ENCODE data around the gene FAM210A.
"Not testable (repeated sequence)": the region's sequence is repeated elsewhere in the genome, so short reads cannot be mapped to it uniquely, and the experiment has no call there.

Gene FAM210A, protein sequence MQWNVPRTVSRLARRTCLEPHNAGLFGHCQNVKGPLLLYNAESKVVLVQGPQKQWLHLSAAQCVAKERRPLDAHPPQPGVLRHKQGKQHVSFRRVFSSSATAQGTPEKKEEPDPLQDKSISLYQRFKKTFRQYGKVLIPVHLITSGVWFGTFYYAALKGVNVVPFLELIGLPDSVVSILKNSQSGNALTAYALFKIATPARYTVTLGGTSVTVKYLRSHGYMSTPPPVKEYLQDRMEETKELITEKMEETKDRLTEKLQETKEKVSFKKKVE

DNA sequence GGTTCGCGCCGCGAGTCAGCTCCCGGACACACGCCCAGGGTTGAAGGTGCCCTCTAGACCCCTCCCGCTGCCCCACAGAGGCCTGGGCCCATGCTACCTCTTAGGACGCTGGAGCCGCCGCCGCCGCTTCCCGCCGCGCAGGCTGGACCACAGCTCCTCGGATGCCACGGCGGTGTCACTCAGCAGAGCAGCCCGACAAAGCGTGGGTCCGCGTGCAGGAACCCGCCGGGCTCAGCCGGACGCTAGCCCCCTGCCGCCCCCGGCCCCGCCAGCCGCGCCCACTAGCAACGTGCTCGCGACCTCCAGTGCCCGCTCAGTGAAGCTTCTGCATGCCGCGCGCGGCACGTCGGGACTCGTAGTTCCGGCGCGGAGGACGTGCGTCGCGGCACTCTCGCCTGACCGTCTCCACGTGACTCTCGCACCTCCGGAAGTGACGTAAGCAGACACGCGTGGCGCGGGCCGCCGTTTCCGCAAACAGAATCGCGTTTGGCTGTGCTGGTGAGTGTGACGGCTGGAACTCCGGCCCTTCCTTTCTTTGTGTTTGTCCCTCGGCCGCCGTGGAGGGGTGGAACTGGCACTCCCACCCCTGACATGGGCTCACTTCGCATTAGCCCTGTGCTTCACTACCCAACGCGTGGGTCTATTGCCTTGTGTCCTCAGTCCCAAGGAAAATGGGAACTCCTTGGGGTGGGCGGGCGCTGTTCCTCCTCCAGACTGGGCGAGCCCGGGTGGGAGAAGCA is at the start of gene FAM210A, which contains the start of gene RNMT:
Gene FAM210A, minus strand, starts transcription at position 327 of the 740 bp plus-strand sequence. CDS start 44,481 bp downstream, outside the sequence.
Gene RNMT, plus strand, starts transcription at position 442 of the 740 bp plus-strand sequence. CDS start 4,845 bp downstream, outside the sequence.
- peak; percentile 94 for DNase-seq (ENCODE audit: low spot score)

DNA sequence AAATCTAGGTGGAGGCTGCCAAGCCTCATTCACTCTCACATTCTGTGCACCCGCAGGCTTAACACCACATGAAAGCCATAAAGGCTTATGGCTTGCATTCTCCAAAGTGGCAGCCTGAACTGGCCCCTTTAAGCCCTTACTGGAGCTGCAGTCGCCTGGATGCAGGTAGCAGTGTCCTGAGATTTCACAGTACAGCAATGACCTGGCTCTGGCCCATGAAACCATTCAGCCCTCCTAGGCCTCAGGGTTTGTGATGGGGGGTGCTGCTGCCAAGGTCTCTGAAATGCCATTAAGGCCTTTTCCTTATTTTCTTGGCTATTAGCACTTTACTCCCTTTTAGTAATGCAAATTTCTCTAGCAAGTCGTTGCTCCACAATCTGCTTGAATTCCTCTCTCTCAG is 48.7 kb upstream of the FAM210A start:
- DNase-seq (ENCODE audit: low spot score) = no peak

- DNase-seq (ENCODE audit: low spot score) = no peak
Observed at GRCh38 chr18:13762690-13763439, 36.5 kb upstream of the FAM210A start.

GRCh38 chr18:13760047-13760446 is 33.7 kb upstream of the FAM210A start:
- no peak for DNase-seq (ENCODE audit: low spot score)

GRCh38 chr18:13758622-13759021 is 32.3 kb upstream of the FAM210A start:
- DNase-seq (ENCODE audit: low spot score) = no peak

DNA sequence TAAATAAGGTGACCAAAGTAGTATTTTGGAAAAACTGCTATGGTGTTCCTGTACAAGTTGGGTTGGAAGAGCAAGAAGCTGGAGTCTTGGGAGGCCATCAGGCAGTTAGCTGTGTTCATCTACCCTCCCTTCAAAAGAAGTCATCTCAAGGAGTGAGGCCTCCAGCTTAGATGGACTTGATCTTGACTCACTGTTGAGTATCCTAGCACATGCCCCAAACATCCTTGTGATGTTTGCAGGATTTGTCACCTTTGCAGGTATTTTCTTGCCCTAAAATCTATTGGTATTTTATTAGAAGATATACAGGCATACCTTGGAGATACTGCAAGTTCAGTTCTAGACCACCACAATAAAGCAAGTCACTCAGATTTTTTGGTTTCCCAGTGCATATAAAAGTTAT is 30.3 kb upstream of the FAM210A start:
- DNase-seq (ENCODE audit: low spot score) = no peak

DNA sequence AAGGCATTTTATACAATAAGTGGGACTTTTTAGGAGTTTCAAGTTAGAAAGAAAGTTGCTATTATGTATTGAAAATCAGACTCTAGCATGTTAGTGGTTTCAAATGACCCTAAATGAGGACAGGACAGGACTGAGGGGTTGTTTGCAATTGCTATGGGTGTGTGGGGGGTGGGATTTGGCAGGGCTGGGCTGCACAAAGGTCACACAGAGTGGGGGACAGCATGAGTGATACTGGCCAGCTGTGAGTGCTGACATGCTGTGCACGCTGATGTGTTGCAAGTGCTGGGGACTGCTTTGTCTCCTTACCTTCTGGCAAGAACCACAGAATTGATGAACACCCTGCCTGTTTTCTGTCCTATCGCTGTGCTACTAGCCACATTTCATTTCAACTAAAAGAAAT is 29.9 kb upstream of the FAM210A start:
- DNase-seq (ENCODE audit: low spot score) = no peak

DNA sequence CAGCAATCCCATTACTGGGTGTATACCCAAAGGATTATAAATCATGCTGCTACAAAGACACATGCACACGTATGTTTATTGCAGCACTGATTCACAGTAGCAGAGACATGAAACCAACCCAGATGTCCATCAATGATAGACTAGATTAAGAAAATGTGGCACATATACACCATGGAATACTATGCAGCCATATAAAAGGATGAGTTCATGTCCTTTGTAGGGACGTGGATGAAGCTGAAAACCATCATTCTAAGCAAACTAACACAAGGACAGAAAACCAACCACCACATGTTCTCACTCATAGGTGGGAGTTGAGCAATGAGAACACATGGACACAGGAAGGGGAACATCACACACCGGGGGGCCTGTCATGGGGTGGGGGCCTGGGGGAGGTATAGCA is 25.2 kb upstream of the FAM210A start:
- DNase-seq (ENCODE audit: low spot score) = not testable (repeated sequence)

DNA sequence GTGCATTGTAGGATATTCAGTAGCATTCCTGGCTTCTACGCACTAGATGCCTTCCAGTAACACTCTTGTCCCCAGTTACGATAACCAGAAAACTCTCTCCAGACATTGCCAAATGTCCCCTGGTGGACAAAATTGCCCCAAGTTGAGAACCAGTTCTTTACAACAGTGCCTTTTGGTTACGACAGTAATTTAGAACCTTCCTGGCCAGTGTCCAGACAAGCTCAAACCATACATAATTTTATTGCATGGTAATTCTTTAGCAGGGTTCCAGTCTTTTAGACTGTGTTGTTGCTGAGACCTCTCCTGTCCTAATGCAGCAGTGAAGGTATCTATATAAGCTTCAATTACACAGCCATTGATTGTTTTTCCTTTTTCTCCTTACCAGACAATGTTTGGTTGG is 20.3 kb upstream of the FAM210A start:
- no peak for DNase-seq (ENCODE audit: low spot score)

GRCh38 chr18:13745696-13746095 is 19.3 kb upstream of the FAM210A start:
- no peak for DNase-seq (ENCODE audit: low spot score)

DNA sequence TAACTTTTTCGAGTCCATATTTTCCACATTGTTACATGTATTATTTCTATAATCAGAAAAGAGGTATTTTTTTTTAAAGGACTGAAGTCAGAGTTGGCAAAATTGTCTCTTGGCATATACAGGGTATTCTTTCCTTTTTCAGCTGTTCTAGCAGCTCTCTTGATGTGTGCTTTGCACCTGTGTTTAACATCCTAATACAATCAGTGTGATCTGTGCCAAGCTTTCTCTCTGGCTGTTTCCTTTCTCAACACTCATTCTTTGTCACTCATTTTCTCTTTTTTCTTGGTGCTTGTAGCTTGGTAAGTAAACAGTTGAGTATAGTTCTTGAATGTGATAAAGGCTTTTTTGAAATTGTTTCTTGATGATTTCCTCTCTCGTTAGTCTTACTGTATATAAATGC is 9.3 kb upstream of the FAM210A start:
- DNase-seq (ENCODE audit: low spot score) = no peak

- no peak for DNase-seq (ENCODE audit: low spot score)
Observed at GRCh38 chr18:13730481-13730880, 4.1 kb upstream of the FAM210A start.

- peak; percentile 47 for DNase-seq (ENCODE audit: low spot score)
Observed at GRCh38 chr18:13726972-13727331, 594 bp upstream of the FAM210A start.

- DNase-seq (ENCODE audit: low spot score) = peak; percentile 33
Observed at GRCh38 chr18:13725566-13726231, 659 bp downstream of the FAM210A start.

- DNase-seq (ENCODE audit: low spot score) = no peak
Observed at GRCh38 chr18:13720847-13721246, 5.5 kb downstream of the FAM210A start.

- no peak for DNase-seq (ENCODE audit: low spot score)
Observed at GRCh38 chr18:13720123-13720522, 6.2 kb downstream of the FAM210A start.

DNA sequence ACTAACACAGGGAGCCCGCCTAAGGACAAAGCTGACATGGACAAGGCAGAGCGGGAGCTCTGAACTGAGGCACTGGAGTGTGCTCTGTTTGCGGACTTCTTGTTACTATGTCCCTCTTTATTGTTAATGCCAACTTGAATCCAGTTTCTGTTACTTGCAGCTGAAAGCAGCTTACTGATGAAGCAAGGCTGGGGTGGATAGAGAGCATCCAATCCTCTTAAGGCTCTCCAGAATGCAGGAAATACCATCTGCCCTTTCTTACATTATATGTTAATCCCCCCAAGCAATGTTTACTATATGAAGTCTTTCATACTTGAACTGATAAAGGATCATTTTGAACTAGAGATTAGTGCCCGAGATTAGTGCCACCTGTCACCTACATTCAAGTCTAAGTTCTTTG is 9.4 kb downstream of the FAM210A start:
- DNase-seq (ENCODE audit: low spot score) = no peak

DNA sequence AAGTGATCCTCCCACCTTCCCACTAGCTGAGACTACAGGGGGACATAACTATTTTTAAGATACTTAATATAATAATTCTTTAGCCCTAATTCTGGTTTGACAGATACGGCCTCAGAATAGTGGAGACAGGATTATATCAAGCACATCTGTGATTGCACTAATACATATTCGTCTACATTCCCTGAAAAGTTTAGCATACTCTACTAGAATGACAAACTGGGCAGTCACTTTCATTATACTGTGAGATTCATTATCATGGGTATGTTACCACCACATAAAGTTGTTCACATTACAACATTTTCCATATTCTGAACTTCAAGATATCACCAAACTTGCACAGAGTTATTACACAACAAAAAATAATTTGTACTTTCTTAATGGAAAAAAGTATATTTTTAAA is 11.0 kb downstream of the FAM210A start:
- DNase-seq (ENCODE audit: low spot score) = no peak

DNA sequence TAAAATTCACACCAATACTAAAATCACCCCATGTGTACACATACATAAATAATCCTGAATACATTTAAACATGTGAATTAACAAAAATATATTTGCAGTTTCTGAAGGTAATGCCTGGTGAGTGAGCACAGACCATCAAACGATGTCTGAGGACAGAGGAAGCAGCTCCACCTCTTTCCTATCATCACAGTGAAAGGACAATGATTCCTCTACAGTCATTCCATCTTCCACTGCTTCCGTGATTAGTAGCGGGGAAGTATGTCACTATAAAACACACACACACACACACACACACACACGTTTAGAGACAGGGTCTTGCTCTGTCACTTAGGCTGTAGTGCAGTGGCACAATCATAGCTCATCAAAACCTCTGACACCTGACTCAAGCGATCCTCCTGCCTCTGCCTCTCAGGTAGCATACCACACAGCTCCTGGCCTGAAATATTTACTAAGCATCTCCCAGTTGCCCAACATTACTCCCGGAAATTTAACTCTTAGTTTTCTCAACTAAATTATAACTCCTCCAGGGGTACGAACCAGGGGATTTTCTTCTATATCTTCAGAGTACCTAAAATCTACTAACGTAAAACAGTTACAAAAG is 12.8 kb downstream of the FAM210A start:
- no peak for DNase-seq (ENCODE audit: low spot score)

- no peak for DNase-seq (ENCODE audit: low spot score)
Observed at GRCh38 chr18:13712400-13713131, 13.8 kb downstream of the FAM210A start.

GRCh38 chr18:13710414-13710831 is 15.9 kb downstream of the FAM210A start:
- no peak for DNase-seq (ENCODE audit: low spot score)

Data from AG08396 (cell line).